Measurements from ENCODE around the gene AFAP1L1. TPM values are rescaled to one million over a fixed set of nuclear protein-coding genes. Genes with fewer than 3 reads are reported as not detected.

Gene AFAP1L1
- total RNA-seq, 2 donors from 2014 or later, result 0.58 to 0.79 TPM

- H3K36me3 Mint-ChIP-seq (ENCODE audit: low read depth), result no peaks in the 10 kb centered on the region
Measured at GRCh38 chr5:149300441-149300840, 28.8 kb downstream of the AFAP1L1 start.

GRCh38 chr5:149301049-149301743 lies 29.5 kb downstream of the AFAP1L1 start:
- Mint-ChIP-seq H3K27me3 (ENCODE audit: insufficient read depth) (peaks cover 4% of the 10 kb centered on the region), H3K4me3 (no peak overlapping the region), H3K9me3 (no peaks in the 10 kb centered on the region), H3K4me1 (no peaks in the 10 kb centered on the region), H3K27ac (no peak overlapping the region), H3K36me3 (ENCODE audit: low read depth) (no peaks in the 10 kb centered on the region)
- Histone ChIP-seq H3K9ac (ENCODE audit: extremely low read depth, low read length, poor library complexity, severe bottlenecking) (no peak overlapping the region), H3K27me3 (ENCODE audit: control insufficient read depth, insufficient read depth, low read length, poor library complexity, severe bottlenecking) (no peaks in the 10 kb centered on the region), H3K36me3 (ENCODE audit: control insufficient read depth, insufficient read depth, low read length) (no peaks in the 10 kb centered on the region), H3K27ac (ENCODE audit: low read depth, low read length) (no peak overlapping the region), H3K9me3 (ENCODE audit: control insufficient read depth, low read length) (no peaks in the 10 kb centered on the region), H3K4me1 (ENCODE audit: control insufficient read depth, insufficient read depth, low read length) (no peaks in the 10 kb centered on the region), H3K4me3 (ENCODE audit: low read length) (no peak overlapping the region)
- WGBS, 2 experiments (ENCODE audit: insufficient coverage in 1 of 2, insufficient read length in 1 of 2), result 93 to 98% methylated on average over 5 to 13 of the region's 13 CpGs
- TF ChIP-seq CTCF (conservative IDR thresholded peaks at IDR 0.05), result no peak
- DNase-seq, result no peak

More at GRCh38 chr5:149300441-149300840, 28.8 kb downstream of the AFAP1L1 start:
- H3K27me3 ChIP-seq (ENCODE audit: control insufficient read depth, insufficient read depth, low read length, poor library complexity, severe bottlenecking), result no peaks in the 10 kb centered on the region
- DNase-seq, result no peak
- Mint-ChIP-seq H3K27me3 (ENCODE audit: insufficient read depth) (peaks cover 4% of the 10 kb centered on the region), H3K4me3 (no peak overlapping the region), H3K4me1 (no peaks in the 10 kb centered on the region), H3K9me3 (no peaks in the 10 kb centered on the region), H3K27ac (no peak overlapping the region)
- no peaks in the 10 kb centered on the region for H3K36me3 ChIP-seq (ENCODE audit: control insufficient read depth, insufficient read depth, low read length)
- H3K27ac ChIP-seq (ENCODE audit: low read depth, low read length), result no peak overlapping the region
- WGBS, 2 experiments (ENCODE audit: insufficient coverage in 1 of 2, insufficient read length in 1 of 2), result 90 to 92% methylated on average over 6 of the region's 6 CpGs
- TF ChIP-seq CTCF (conservative IDR thresholded peaks at IDR 0.05), result no peak
- H3K4me3 ChIP-seq (ENCODE audit: low read length), result no peak overlapping the region
- H3K4me1 ChIP-seq (ENCODE audit: control insufficient read depth, insufficient read depth, low read length), result no peaks in the 10 kb centered on the region
- no peak overlapping the region for H3K9ac ChIP-seq (ENCODE audit: extremely low read depth, low read length, poor library complexity, severe bottlenecking)
- H3K9me3 ChIP-seq (ENCODE audit: control insufficient read depth, low read length), result no peaks in the 10 kb centered on the region

- Histone ChIP-seq H3K4me1 (ENCODE audit: control insufficient read depth, insufficient read depth, low read length) (no peaks in the 10 kb centered on the region), H3K36me3 (ENCODE audit: control insufficient read depth, insufficient read depth, low read length) (no peaks in the 10 kb centered on the region), H3K27me3 (ENCODE audit: control insufficient read depth, insufficient read depth, low read length, poor library complexity, severe bottlenecking) (no peaks in the 10 kb centered on the region), H3K4me3 (ENCODE audit: low read length) (no peak overlapping the region), H3K9me3 (ENCODE audit: control insufficient read depth, low read length) (no peaks in the 10 kb centered on the region), H3K9ac (ENCODE audit: extremely low read depth, low read length, poor library complexity, severe bottlenecking) (no peak overlapping the region), H3K27ac (ENCODE audit: low read depth, low read length) (no peak overlapping the region)
- no peak for TF ChIP-seq CTCF (conservative IDR thresholded peaks at IDR 0.05)
- 88 to 91% methylated on average over 8 of the region's 8 CpGs for WGBS, 2 experiments (ENCODE audit: insufficient coverage in 1 of 2, insufficient read length in 1 of 2)
- Mint-ChIP-seq H3K9me3 (no peaks in the 10 kb centered on the region), H3K27ac (no peak overlapping the region), H3K4me1 (no peaks in the 10 kb centered on the region), H3K36me3 (ENCODE audit: low read depth) (no peaks in the 10 kb centered on the region), H3K27me3 (ENCODE audit: insufficient read depth) (peaks cover 4% of the 10 kb centered on the region), H3K4me3 (no peak overlapping the region)
- DNase-seq, result no peak
Measured at GRCh38 chr5:149301744-149302380, 30.2 kb downstream of the AFAP1L1 start.

All from endodermal cell (in vitro differentiated cells).